ENCODE measurements around the gene SLCO3A1. TPM values are rescaled to one million over a fixed set of nuclear protein-coding genes. Genes with fewer than 3 reads are reported as not detected.

SLCO3A1 gene
- total RNA-seq, 1 experiment from 2014 or later: not detected

DNA sequence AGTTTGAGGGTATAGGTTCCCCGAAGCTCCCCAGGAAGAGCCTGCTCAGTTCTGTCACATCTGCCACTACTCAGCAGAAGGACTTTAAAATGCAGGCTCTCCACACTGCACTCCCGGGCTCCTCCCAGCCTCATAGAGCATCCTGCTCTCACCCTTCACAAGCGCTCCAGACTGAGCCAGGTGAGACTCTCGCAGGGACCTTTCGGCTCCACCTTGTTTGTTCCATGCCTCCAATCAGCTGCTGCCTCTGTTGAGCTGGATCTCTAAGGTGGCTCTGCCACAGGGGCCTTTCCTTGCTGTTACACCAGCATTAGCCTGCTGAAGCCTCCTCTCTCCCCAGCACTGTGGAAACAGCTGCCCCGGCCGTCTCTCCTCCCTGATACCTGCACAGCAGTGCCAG is 56.1 kb downstream of the SLCO3A1 start:
- TF ChIP-seq, protein P1, sequence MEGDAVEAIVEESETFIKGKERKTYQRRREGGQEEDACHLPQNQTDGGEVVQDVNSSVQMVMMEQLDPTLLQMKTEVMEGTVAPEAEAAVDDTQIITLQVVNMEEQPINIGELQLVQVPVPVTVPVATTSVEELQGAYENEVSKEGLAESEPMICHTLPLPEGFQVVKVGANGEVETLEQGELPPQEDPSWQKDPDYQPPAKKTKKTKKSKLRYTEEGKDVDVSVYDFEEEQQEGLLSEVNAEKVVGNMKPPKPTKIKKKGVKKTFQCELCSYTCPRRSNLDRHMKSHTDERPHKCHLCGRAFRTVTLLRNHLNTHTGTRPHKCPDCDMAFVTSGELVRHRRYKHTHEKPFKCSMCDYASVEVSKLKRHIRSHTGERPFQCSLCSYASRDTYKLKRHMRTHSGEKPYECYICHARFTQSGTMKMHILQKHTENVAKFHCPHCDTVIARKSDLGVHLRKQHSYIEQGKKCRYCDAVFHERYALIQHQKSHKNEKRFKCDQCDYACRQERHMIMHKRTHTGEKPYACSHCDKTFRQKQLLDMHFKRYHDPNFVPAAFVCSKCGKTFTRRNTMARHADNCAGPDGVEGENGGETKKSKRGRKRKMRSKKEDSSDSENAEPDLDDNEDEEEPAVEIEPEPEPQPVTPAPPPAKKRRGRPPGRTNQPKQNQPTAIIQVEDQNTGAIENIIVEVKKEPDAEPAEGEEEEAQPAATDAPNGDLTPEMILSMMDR (IDR thresholded peaks at IDR 0.05; ENCODE audit: insufficient read depth in 1 of 2, low read depth in 1 of 2, low read length in 1 of 2, severe bottlenecking in 1 of 2, unreplicated experiment in 1 of 2): no peak
- H3K4me3 Mint-ChIP-seq (ENCODE audit: unreplicated experiment): no peak overlapping the region
- Histone ChIP-seq H3K9me3 (no peaks in the 10 kb centered on the region), H3K27me3 (replicated peaks; ENCODE audit: control insufficient read depth, insufficient read depth, low read length) (no peaks in the 10 kb centered on the region), H3K4me3 (ENCODE audit: low read depth, low read length) (no peak overlapping the region), H3K4me1 (no peaks in the 10 kb centered on the region), H3K36me3 (ENCODE audit: control insufficient read depth, insufficient read depth, low read length) (no peaks in the 10 kb centered on the region)
- no peaks in the 10 kb centered on the region for H3K9me3 Mint-ChIP-seq (ENCODE audit: unreplicated experiment)
- peaks cover 10% of the 10 kb centered on the region for H3K27me3 Mint-ChIP-seq (ENCODE audit: insufficient read depth, unreplicated experiment)
- H3K4me1 Mint-ChIP-seq (ENCODE audit: low read depth, unreplicated experiment): no peaks in the 10 kb centered on the region
- no TSS peak for BruUV-seq (replicated peaks)
- H3K27ac Mint-ChIP-seq (ENCODE audit: unreplicated experiment): no peak overlapping the region
- H3K36me3 Mint-ChIP-seq (ENCODE audit: insufficient read depth, unreplicated experiment): no peaks in the 10 kb centered on the region
- POLR2A ChIA-PET: no interaction called here
- intact Hi-C loops (cut with micrococcal nuclease; ENCODE audit: unreplicated experiment): no loop called here
- DNase-seq: no peak
- CTCF ChIA-PET: no interaction called here

DNA sequence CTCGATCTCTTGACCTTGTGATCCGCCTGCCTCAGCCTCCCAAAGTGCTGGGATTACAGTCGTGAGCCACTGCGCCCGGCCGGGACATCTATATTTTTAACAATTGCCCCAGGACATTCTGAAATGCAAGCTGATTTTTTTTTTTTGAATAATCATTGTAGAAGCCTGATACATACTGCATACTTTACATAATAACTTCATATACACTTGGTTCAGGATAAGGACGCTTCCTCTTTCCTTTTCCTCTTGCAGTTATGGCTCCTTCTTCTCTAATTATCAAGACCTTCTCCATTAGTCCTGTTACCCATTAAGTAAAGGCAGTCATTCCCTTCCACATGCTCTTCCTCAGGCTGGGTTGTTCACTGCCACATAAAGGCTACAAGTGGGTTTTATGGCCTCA is 58.3 kb downstream of the SLCO3A1 start:
- H3K27me3 ChIP-seq (replicated peaks; ENCODE audit: control insufficient read depth, insufficient read depth, low read length): no peaks in the 10 kb centered on the region
- no peaks in the 10 kb centered on the region for H3K4me1 Mint-ChIP-seq (ENCODE audit: low read depth, unreplicated experiment)
- H3K36me3 Mint-ChIP-seq (ENCODE audit: insufficient read depth, unreplicated experiment): no peaks in the 10 kb centered on the region
- no peaks in the 10 kb centered on the region for H3K9me3 Mint-ChIP-seq (ENCODE audit: unreplicated experiment)
- BruUV-seq (replicated peaks): no TSS peak
- no peak overlapping the region for H3K4me3 Mint-ChIP-seq (ENCODE audit: unreplicated experiment)
- H3K4me3 ChIP-seq (ENCODE audit: low read depth, low read length): no peak overlapping the region
- H3K9me3 ChIP-seq: no peaks in the 10 kb centered on the region
- no peaks in the 10 kb centered on the region for H3K4me1 ChIP-seq
- H3K36me3 ChIP-seq (ENCODE audit: control insufficient read depth, insufficient read depth, low read length): no peaks in the 10 kb centered on the region
- POLR2A ChIA-PET: no interaction called here
- H3K27me3 Mint-ChIP-seq (ENCODE audit: insufficient read depth, unreplicated experiment): peaks cover 10% of the 10 kb centered on the region
- no peak overlapping the region for H3K27ac Mint-ChIP-seq (ENCODE audit: unreplicated experiment)
- DNase-seq: no peak
- intact Hi-C loops (cut with micrococcal nuclease; ENCODE audit: unreplicated experiment): no loop called here
- CTCF ChIA-PET: no interaction called here
- TF ChIP-seq, protein P1 (IDR thresholded peaks at IDR 0.05; ENCODE audit: insufficient read depth in 1 of 2, low read depth in 1 of 2, low read length in 1 of 2, severe bottlenecking in 1 of 2, unreplicated experiment in 1 of 2): no peak

DNA sequence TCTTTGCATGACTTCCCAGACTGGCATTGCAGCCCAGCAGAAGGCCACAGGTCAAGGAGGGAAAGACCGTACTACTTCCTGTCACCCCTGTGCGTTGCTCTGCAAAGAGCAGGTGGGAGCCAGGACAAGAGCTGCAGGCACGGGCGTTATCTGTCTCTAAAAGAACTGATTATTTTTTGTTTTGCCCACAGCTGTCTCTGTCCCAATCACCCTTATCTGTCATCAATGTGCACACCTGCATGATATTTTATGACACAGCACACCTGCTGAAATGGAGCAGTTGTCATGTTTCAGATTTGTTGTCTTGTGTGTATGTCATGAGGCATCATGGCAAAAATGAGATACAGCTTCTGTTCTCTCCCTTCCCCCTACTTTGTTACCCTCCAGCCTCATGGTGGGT is 58.8 kb downstream of the SLCO3A1 start:
- no peaks in the 10 kb centered on the region for H3K4me1 Mint-ChIP-seq (ENCODE audit: low read depth, unreplicated experiment)
- intact Hi-C loops (cut with micrococcal nuclease; ENCODE audit: unreplicated experiment): no loop called here
- H3K9me3 Mint-ChIP-seq (ENCODE audit: unreplicated experiment): no peaks in the 10 kb centered on the region
- H3K27me3 Mint-ChIP-seq (ENCODE audit: insufficient read depth, unreplicated experiment): peaks cover 9% of the 10 kb centered on the region
- ChIA-PET CTCF (no interaction called here), POLR2A (no interaction called here)
- H3K4me3 Mint-ChIP-seq (ENCODE audit: unreplicated experiment): no peak overlapping the region
- no peak overlapping the region for H3K27ac Mint-ChIP-seq (ENCODE audit: unreplicated experiment)
- Histone ChIP-seq H3K36me3 (ENCODE audit: control insufficient read depth, insufficient read depth, low read length) (no peaks in the 10 kb centered on the region), H3K27me3 (replicated peaks; ENCODE audit: control insufficient read depth, insufficient read depth, low read length) (no peaks in the 10 kb centered on the region), H3K4me1 (no peaks in the 10 kb centered on the region), H3K9me3 (no peaks in the 10 kb centered on the region), H3K4me3 (ENCODE audit: low read depth, low read length) (no peak overlapping the region)
- TF ChIP-seq, protein P1 (IDR thresholded peaks at IDR 0.05; ENCODE audit: insufficient read depth in 1 of 2, low read depth in 1 of 2, low read length in 1 of 2, severe bottlenecking in 1 of 2, unreplicated experiment in 1 of 2): no peak
- no peaks in the 10 kb centered on the region for H3K36me3 Mint-ChIP-seq (ENCODE audit: insufficient read depth, unreplicated experiment)
- DNase-seq: no peak
- no TSS peak for BruUV-seq (replicated peaks)

Data from Caco-2 (cell line).